ENCODE measurements around the gene ANKRD44. TPM values are rescaled to one million over a fixed set of nuclear protein-coding genes. Genes with fewer than 3 reads are reported as not detected.

Gene ANKRD44
- total and polyA plus RNA-seq, 2 of the 8 experiments (the other 6 are each of a cell fraction or from before 2014, with no cell fraction given): 1.2 to 1.3 TPM

- Histone ChIP-seq H4K20me1 (replicated peaks in 1 of 2; ENCODE audit: control insufficient read depth in 1 of 2, insufficient read depth in 2 of 2, low read length in 2 of 2) (no peaks in the 10 kb centered on the region), H2BK15ac (ENCODE audit: low read length) (no peak overlapping the region), H3K79me1 (ENCODE audit: low read depth, low read length) (no peaks in the 10 kb centered on the region), H3K9me3 (ENCODE audit: insufficient read depth in 2 of 2, low read depth in 1 of 2, low read length in 1 of 2) (no peaks in the 10 kb centered on the region), H2BK20ac (ENCODE audit: low read length) (no peak overlapping the region), H3K79me2 (ENCODE audit: control insufficient read depth in 1 of 2, insufficient read depth in 2 of 2, low read length in 2 of 2) (no peaks in the 10 kb centered on the region), H2BK5ac (ENCODE audit: low read depth, low read length) (no peak overlapping the region), H3K18ac (ENCODE audit: extremely low read depth, low read length) (no peak overlapping the region), H3K14ac (ENCODE audit: insufficient read length) (no peak overlapping the region), H2BK12ac (ENCODE audit: low read depth, low read length) (no peak overlapping the region), H3K4me3 (ENCODE audit: extremely low read depth in 1 of 4, insufficient read depth in 2 of 4, low read depth in 3 of 4, low read length in 4 of 4) (no peak overlapping the region), H2AFZ (ENCODE audit: low read length) (no peak overlapping the region), H2AK5ac (ENCODE audit: low read depth, low read length) (no peak overlapping the region), H4K5ac (ENCODE audit: insufficient read length, low read depth, low read length) (no peak overlapping the region), H2BK120ac (replicated peaks; ENCODE audit: low read depth, low read length) (no peak overlapping the region), H3K23ac (ENCODE audit: insufficient read length) (no peak overlapping the region), H3K23me2 (ENCODE audit: low read depth, low read length) (no peaks in the 10 kb centered on the region; the same call in 1 of the 2 replicates), H3K4ac (replicated peaks; ENCODE audit: insufficient read length, low read depth, low read length) (no peak overlapping the region), H4K91ac (replicated peaks; ENCODE audit: insufficient read length, low read length) (no peak overlapping the region), H3K36me3 (ENCODE audit: control insufficient read depth in 2 of 4, insufficient read depth in 4 of 4, low read length in 3 of 4) (no peaks in the 10 kb centered on the region), H3K27ac (ENCODE audit: low read depth, low read length) (no peak overlapping the region), H3K4me2 (ENCODE audit: insufficient read depth in 1 of 2, low read depth in 2 of 2, low read length in 2 of 2) (no peak overlapping the region), H3K56ac (replicated peaks; ENCODE audit: insufficient read length, low read depth, low read length) (no peak overlapping the region), H3K27me3 (replicated peaks in 1 of 4; ENCODE audit: control insufficient read depth in 3 of 4, extremely low read depth in 1 of 4, insufficient read depth in 3 of 4, low read length in 3 of 4) (no peaks in the 10 kb centered on the region), H3K9ac (replicated peaks in 1 of 4; ENCODE audit: extremely low read depth in 1 of 4, low read depth in 3 of 4, low read length in 3 of 4) (no peak overlapping the region; a peak in 1 of 7 replicates), H3K4me1 (replicated peaks in 1 of 4; ENCODE audit: control insufficient read depth in 3 of 4, insufficient read depth in 4 of 4, low read length in 3 of 4) (peaks cover 0 to 10% (median 6%) of the 10 kb centered on the region in 4 experiments; a peak in 4 of 7 replicates), H4K8ac (ENCODE audit: extremely low read depth, insufficient read depth, low read length) (no peak overlapping the region)
- WGBS, 2 experiments (ENCODE audit: extremely low coverage in 1 of 2, insufficient coverage in 1 of 2, insufficient read length in 1 of 2, insufficient replicate concordance in 2 of 2, low coverage in 1 of 2, low lambda C conversion rate in 2 of 2, missing lambda C conversion rate in 1 of 2): 91% methylated on average over 4 of the region's 4 CpGs; no CpG with 5 or more reads in 1 of the 2 experiments
- POLR2A ChIA-PET (ENCODE audit: partially characterized antibody): no interaction called here
- CTCF ChIA-PET (ENCODE audit: partially characterized antibody): interaction anchor here (0.9 to 4.7 kb wide), 6 partner anchors 9 to 53 kb away, joined by 3 to 24 read pairs (median 5); no protein-coding TSS in a partner anchor
- FAIRE-seq (no peak), DNase-seq (ENCODE audit: low read depth in 1 of 2, low spot score in 2 of 2) (no peak)
- TF ChIP-seq BCL11A (IDR thresholded peaks at IDR 0.05; ENCODE audit: low read depth in 2 of 2, low read length in 2 of 2): no peak
- no peak for TF ChIP-seq SUZ12 (IDR thresholded peaks at IDR 0.05; ENCODE audit: low read length)
- TF ChIP-seq SAP30 (IDR thresholded peaks at IDR 0.05; ENCODE audit: insufficient read depth, insufficient replicate concordance, low read length): no peak
- TF ChIP-seq EP300 (IDR thresholded peaks at IDR 0.05; ENCODE audit: borderline replicate concordance in 1 of 2, low read depth in 2 of 2, low read length in 2 of 2): no peak
- TF ChIP-seq ATF2 (IDR thresholded peaks at IDR 0.05; ENCODE audit: low read length): no peak
- no peak for TF ChIP-seq EZH2 (IDR thresholded peaks at IDR 0.05; ENCODE audit: low read depth, low read length, severe bottlenecking)
- no peak for TF ChIP-seq GABPA (IDR thresholded peaks at IDR 0.05; ENCODE audit: borderline replicate concordance, insufficient read depth, low read length)
- no peak for TF ChIP-seq CHD1 (IDR thresholded peaks at IDR 0.05; ENCODE audit: low read depth, low read length)
- TF ChIP-seq KDM5A (IDR thresholded peaks at IDR 0.05; ENCODE audit: low read length): no peak
- TF ChIP-seq GTF2F1 (IDR thresholded peaks at IDR 0.05; ENCODE audit: borderline replicate concordance, low read depth, low read length): no peak
- no peak for TF ChIP-seq SP2 (IDR thresholded peaks at IDR 0.05; ENCODE audit: low read length)
Measured at GRCh38 chr2:197159661-197160211, 150.8 kb downstream of the ANKRD44 start.

All from H1 (cell line).